ENCODE data around the gene TMEM247. TPM values are rescaled to one million over a fixed set of nuclear protein-coding genes. Genes with fewer than 3 reads are reported as not detected.

The TMEM247 gene
- total and polyA plus RNA-seq, 4 donors, result not detected

DNA sequence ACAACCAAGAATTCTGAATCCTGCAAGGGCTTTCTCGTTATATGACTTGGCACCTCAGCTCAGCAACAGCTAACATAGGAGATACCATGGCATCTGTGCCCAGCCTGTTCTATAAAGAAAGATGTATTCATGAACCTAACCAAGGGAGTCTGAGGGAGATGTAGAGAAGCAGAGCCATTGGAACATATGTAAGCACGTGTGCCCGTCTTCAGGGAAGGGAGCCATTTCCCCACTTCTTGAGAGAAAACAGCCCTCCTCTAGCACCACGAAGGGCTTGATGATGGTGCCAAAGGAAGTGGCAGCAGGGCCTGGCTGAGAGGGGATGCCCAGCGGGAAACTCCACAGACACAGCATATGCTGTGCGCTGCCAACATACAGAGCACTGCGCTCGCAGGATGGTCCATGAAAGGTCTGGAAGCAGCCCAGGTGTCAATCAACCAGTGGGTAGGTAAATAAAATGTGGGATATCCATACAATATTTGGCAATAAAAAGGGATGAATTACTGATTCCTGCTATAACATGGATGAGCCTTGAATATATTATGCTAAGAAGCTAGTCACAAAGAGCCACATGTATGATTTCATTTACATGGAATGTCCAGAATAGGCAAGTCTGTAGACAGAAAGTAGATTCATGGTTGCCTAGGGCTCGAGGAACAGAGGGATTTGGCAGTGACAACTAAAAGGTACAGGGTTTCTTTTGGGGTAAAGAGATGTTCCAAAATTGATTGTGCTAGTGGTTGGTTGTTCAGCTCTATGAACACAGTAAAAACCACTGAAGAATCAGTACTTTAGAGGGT lies 16.1 kb downstream of the TMEM247 start:
- Histone ChIP-seq H3K27me3 (ENCODE audit: control insufficient read depth in 4 of 4, insufficient read depth in 4 of 4, low read length in 3 of 4) (no peaks in the 10 kb centered on the region), H3K9ac (ENCODE audit: low read depth in 1 of 2, low read length in 2 of 2) (no peak overlapping the region), H3K4me1 (ENCODE audit: control insufficient read depth in 4 of 4, insufficient read depth in 4 of 4, low read length in 3 of 4) (peaks cover 0 to 6% (median 2%) of the 10 kb centered on the region in 4 donors), H3K9me3 (ENCODE audit: control insufficient read depth in 4 of 4, low read length in 3 of 4) (no peaks in the 10 kb centered on the region), H3K27ac (ENCODE audit: low read depth in 1 of 2, low read length in 2 of 2) (no peak overlapping the region), H3K36me3 (ENCODE audit: control insufficient read depth in 4 of 4, insufficient read depth in 3 of 4, low read depth in 1 of 4, low read length in 3 of 4) (no peaks in the 10 kb centered on the region), H3K4me3 (ENCODE audit: low read depth in 1 of 3, low read length in 3 of 3) (no peak overlapping the region)
- TF ChIP-seq YY1 (IDR thresholded peaks at IDR 0.05), result no peak
- DNase-seq (ENCODE audit: low spot score), result no peak
- 92% methylated on average over 9 of the region's 9 CpGs for WGBS

DNA sequence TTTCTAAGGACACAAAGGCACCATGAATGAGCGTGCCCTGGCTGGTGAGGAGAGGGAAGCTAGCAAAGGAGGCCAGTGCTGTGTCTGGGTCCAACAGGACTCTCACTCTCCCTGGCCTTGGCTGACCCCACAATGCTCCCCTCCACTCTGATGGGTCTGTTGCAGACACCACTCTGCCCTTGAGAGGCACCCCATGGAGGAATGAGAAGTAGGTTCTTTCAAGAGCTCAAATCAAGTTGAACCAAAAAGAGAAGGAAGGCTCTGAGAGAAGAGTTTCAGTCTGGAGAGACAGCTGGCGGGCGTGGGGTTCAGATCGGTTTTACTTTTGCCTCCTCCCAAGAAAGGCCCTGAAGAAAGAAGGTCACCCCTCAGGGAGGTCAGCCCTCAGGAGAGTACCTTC lies 18.4 kb downstream of the TMEM247 start:
- DNase-seq (ENCODE audit: low spot score), result no peak
- Histone ChIP-seq H3K27ac (ENCODE audit: low read depth in 1 of 2, low read length in 2 of 2) (no peak overlapping the region), H3K36me3 (ENCODE audit: control insufficient read depth in 4 of 4, insufficient read depth in 3 of 4, low read depth in 1 of 4, low read length in 3 of 4) (no peaks in the 10 kb centered on the region), H3K27me3 (ENCODE audit: control insufficient read depth in 4 of 4, insufficient read depth in 4 of 4, low read length in 3 of 4) (no peaks in the 10 kb centered on the region), H3K9me3 (ENCODE audit: control insufficient read depth in 4 of 4, low read length in 3 of 4) (no peaks in the 10 kb centered on the region), H3K9ac (ENCODE audit: low read depth in 1 of 2, low read length in 2 of 2) (no peak overlapping the region), H3K4me1 (ENCODE audit: control insufficient read depth in 4 of 4, insufficient read depth in 4 of 4, low read length in 3 of 4) (peaks cover 0 to 7% (median 1%) of the 10 kb centered on the region in 4 donors), H3K4me3 (ENCODE audit: low read depth in 1 of 3, low read length in 3 of 3) (no peak overlapping the region)
- TF ChIP-seq TAF1 (conservative IDR thresholded peaks at IDR 0.05), result no peak
- no peak for TF ChIP-seq HNF4G (IDR thresholded peaks at IDR 0.05)
- no peak for TF ChIP-seq SP1 (IDR thresholded peaks at IDR 0.05)
- no peak for TF ChIP-seq ZBTB33 (IDR thresholded peaks at IDR 0.05)
- TF ChIP-seq HNF4A (conservative IDR thresholded peaks at IDR 0.05), result no peak
- TF ChIP-seq NR2F2 (IDR thresholded peaks at IDR 0.05), result no peak
- TF ChIP-seq JUND (IDR thresholded peaks at IDR 0.05), result no peak
- TF ChIP-seq, protein P1, sequence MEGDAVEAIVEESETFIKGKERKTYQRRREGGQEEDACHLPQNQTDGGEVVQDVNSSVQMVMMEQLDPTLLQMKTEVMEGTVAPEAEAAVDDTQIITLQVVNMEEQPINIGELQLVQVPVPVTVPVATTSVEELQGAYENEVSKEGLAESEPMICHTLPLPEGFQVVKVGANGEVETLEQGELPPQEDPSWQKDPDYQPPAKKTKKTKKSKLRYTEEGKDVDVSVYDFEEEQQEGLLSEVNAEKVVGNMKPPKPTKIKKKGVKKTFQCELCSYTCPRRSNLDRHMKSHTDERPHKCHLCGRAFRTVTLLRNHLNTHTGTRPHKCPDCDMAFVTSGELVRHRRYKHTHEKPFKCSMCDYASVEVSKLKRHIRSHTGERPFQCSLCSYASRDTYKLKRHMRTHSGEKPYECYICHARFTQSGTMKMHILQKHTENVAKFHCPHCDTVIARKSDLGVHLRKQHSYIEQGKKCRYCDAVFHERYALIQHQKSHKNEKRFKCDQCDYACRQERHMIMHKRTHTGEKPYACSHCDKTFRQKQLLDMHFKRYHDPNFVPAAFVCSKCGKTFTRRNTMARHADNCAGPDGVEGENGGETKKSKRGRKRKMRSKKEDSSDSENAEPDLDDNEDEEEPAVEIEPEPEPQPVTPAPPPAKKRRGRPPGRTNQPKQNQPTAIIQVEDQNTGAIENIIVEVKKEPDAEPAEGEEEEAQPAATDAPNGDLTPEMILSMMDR (IDR thresholded peaks at IDR 0.05; ENCODE audit: low read depth, low read length, missing input control), result no peak
- no peak for TF ChIP-seq FOXA1 (IDR thresholded peaks at IDR 0.05)
- TF ChIP-seq, protein P2, sequence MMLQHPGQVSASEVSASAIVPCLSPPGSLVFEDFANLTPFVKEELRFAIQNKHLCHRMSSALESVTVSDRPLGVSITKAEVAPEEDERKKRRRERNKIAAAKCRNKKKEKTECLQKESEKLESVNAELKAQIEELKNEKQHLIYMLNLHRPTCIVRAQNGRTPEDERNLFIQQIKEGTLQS (IDR thresholded peaks at IDR 0.05), result no peak
- no peak for TF ChIP-seq RAD21 (IDR thresholded peaks at IDR 0.05)
- 93% methylated on average over 4 of the region's 4 CpGs for WGBS

DNA sequence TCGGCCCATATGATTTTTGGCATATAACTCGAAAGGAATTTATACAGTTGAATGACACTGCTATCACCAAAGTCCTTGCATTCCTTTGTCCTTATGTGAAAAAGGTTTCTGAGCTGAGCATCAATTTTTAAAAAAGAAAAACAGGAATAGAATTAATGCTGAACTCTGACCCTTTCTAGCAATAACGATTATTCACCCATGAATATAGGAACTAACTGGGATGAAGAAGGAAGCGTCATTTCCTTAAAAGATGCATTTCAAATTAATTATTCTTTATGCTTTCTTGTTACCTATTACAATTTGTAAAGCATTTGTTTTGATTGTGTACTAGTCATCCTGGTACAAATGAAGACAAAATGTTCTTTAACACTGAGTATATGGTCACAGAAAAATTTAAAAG lies 19.3 kb downstream of the TMEM247 start:
- Histone ChIP-seq H3K4me3 (ENCODE audit: low read depth in 1 of 3, low read length in 3 of 3) (no peak overlapping the region), H3K9ac (ENCODE audit: low read depth in 1 of 2, low read length in 2 of 2) (no peak overlapping the region), H3K36me3 (ENCODE audit: control insufficient read depth in 4 of 4, insufficient read depth in 3 of 4, low read depth in 1 of 4, low read length in 3 of 4) (no peaks in the 10 kb centered on the region), H3K9me3 (ENCODE audit: control insufficient read depth in 4 of 4, low read length in 3 of 4) (no peaks in the 10 kb centered on the region), H3K27ac (ENCODE audit: low read depth in 1 of 2, low read length in 2 of 2) (no peak overlapping the region), H3K27me3 (ENCODE audit: control insufficient read depth in 4 of 4, insufficient read depth in 4 of 4, low read length in 3 of 4) (no peaks in the 10 kb centered on the region), H3K4me1 (ENCODE audit: control insufficient read depth in 4 of 4, insufficient read depth in 4 of 4, low read length in 3 of 4) (peaks cover 0 to 7% (median 1%) of the 10 kb centered on the region in 4 donors)
- DNase-seq (ENCODE audit: low spot score), result no peak
- 79% methylated on average over 4 of the region's 4 CpGs for WGBS
- TF ChIP-seq ZBTB33 (IDR thresholded peaks at IDR 0.05), result no peak
- TF ChIP-seq REST (IDR thresholded peaks at IDR 0.05), result no peak
- TF ChIP-seq SP1 (IDR thresholded peaks at IDR 0.05), result no peak
- no peak for TF ChIP-seq FOXA2 (IDR thresholded peaks at IDR 0.05)
- TF ChIP-seq HNF4G (IDR thresholded peaks at IDR 0.05), result no peak
- TF ChIP-seq RAD21 (IDR thresholded peaks at IDR 0.05), result no peak
- TF ChIP-seq JUND (IDR thresholded peaks at IDR 0.05), result no peak
- TF ChIP-seq FOXA1 (IDR thresholded peaks at IDR 0.05), result no peak
- no peak for TF ChIP-seq MAX (IDR thresholded peaks at IDR 0.05)
- TF ChIP-seq, protein P2 (IDR thresholded peaks at IDR 0.05), result no peak
- TF ChIP-seq HNF4A (conservative IDR thresholded peaks at IDR 0.05), result no peak
- TF ChIP-seq GABPA (IDR thresholded peaks at IDR 0.05 in 1 of 2, conservative IDR thresholded peaks at IDR 0.05 in 1 of 2), result no peak
- no peak for TF ChIP-seq YY1 (IDR thresholded peaks at IDR 0.05)
